Smooth muscle cell (in vitro differentiated cells): ENCODE measurements around the gene SUCLG2. TPM values are rescaled to one million over a fixed set of nuclear protein-coding genes. Genes with fewer than 3 reads are reported as not detected.

Experiments used
- DNase-seq: peaks from one replicate; lab custom pipeline; 2025; ENCODE audit not compliant: unreplicated experiment; lab: John Stamatoyannopoulos, UW
- H2AFZ ChIP-seq: fragments of 200-600 bp; sonication (generic); 2 replicates; pipeline ENCODE4 v1.6.0; 2016; ENCODE audit warnings: antibody characterized with exemption, low read depth, mild to moderate bottlenecking
- H3F3A ChIP-seq: fragments of 200-600 bp; sonication (generic); 2 replicates; pipeline ENCODE4 v1.6.0; 2017; ENCODE audit warnings: antibody characterized with exemption, low read depth
- H3K27ac ChIP-seq: fragments of 200-600 bp; sonication (generic); 2 replicates; pipeline ENCODE4 v1.5.1; 2016; ENCODE audit warnings: low read depth, mild to moderate bottlenecking
- H3K27me3 ChIP-seq: fragments of 200-600 bp; sonication (generic); 2 replicates; pipeline ENCODE4 v1.6.1; 2016; ENCODE audit warnings: low read depth, mild to moderate bottlenecking
- H3K36me3 ChIP-seq: fragments of 200-600 bp; sonication (generic); 2 replicates; pipeline ENCODE4 v1.5.1; 2016; ENCODE audit warnings: low read depth
- H3K4me1 ChIP-seq: fragments of 200-600 bp; sonication (generic); 2 replicates; pipeline ENCODE4 v1.5.1; 2016; ENCODE audit warnings: low read depth
- H3K4me2 ChIP-seq: fragments of 200-600 bp; sonication (generic); 2 replicates; pipeline ENCODE4 v1.6.0; 2016; ENCODE audit warnings: mild to moderate bottlenecking
- H3K4me3 ChIP-seq: fragments of 200-600 bp; sonication (generic); 2 replicates; pipeline ENCODE4 v1.5.1; 2016; ENCODE audit warnings: mild to moderate bottlenecking
- H3K79me2 ChIP-seq: fragments of 200-600 bp; sonication (generic); 2 replicates; pipeline ENCODE4 v1.6.0; 2016; ENCODE audit warnings: low read depth, mild to moderate bottlenecking
- H3K9ac ChIP-seq: fragments of 200-600 bp; sonication (generic); 2 replicates; pipeline ENCODE4 v1.6.0; 2016; ENCODE audit warnings: low read depth
- H3K9me3 ChIP-seq: fragments of 200-600 bp; sonication (generic); replicated peaks from 2 replicates; pipeline ENCODE4 v1.5.1; 2016; ENCODE audit warnings: low read depth
- H4K20me1 ChIP-seq: fragments of 200-600 bp; sonication (generic); 2 replicates; pipeline ENCODE4 v1.6.0; 2016; ENCODE audit warnings: low read depth
- WGBS: methylation state at CpG from one replicate; pipeline ENCODE4 v1.1.7; 2016; ENCODE audit warnings: low lambda C conversion rate; 5-methylcytosine and 5-hydroxymethylcytosine counted together
- polyA plus RNA-seq: library from polyadenylated mRNA; unstranded; fragments of >200 nt; fragmentation: Nextera tagmentation; extraction: Ambion mirVana; gene quantifications from 2 replicates; pipeline ENCODE4 v1.2.1, GENCODE V29; 2016
- total RNA-seq: library from RNA; depleted of rRNA; stranded (reverse); fragments of >200 nt; gene quantifications from 2 replicates; pipeline ENCODE4 v1.2.3, GENCODE V29; 2014
- TF ChIP-seq, protein P1 (sequence below): fragments of 200-600 bp; sonication (generic); IDR thresholded peaks from 2 replicates; pipeline ENCODE4 v1.5.1; 2017; ENCODE audit warnings: borderline replicate concordance, mild to moderate bottlenecking, antibody characterized with exemption; ENCODE audit not compliant: insufficient read depth, poor library complexity, severe bottlenecking

SUCLG2 gene
- total and polyA plus RNA-seq, 2 experiments from 2014 or later, result 40.3 to 45.4 TPM

DNA sequence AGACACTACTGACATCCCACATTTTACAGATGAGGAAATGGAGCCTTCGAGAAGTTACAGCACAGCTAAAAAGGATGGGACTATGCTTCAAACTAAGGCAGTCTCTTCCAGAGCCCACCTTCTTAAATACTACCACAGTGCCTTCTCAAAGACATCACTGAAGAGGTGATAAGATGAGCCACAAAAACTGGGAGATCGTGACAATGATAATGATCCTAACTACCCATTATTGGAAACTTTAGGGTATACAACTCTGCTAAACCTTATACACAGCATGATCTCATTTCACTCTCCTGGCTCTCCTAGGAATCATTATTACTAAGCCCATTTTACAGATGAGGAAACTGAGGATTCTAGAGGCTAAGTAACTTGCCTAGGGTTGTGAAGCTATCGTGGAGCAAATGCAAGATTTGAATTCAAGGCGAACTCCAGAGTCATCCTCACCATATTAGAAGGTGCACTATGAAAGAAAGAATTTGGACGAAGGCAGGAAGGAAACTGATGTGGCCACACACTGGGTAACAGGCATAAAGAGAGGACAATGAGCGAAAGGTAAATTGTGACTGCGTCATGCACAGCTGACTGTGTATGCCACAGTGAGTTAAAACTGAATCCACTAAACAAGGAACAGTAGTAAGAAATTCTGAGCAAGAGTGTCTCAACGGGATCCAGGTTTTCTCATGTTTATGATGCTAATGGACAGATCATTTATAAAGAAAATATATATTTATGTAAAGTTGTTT lies 55.4 kb downstream of the SUCLG2 start:
- H3K36me3 ChIP-seq, result no peaks in the 10 kb centered on the region
- no peaks in the 10 kb centered on the region for H3F3A ChIP-seq
- H3K4me3 ChIP-seq, result no peak overlapping the region
- H3K4me2 ChIP-seq, result no peak overlapping the region
- H3K9me3 ChIP-seq, result no peaks in the 10 kb centered on the region
- WGBS, result 98% methylated on average over 8 of the region's 8 CpGs
- TF ChIP-seq, protein P1, sequence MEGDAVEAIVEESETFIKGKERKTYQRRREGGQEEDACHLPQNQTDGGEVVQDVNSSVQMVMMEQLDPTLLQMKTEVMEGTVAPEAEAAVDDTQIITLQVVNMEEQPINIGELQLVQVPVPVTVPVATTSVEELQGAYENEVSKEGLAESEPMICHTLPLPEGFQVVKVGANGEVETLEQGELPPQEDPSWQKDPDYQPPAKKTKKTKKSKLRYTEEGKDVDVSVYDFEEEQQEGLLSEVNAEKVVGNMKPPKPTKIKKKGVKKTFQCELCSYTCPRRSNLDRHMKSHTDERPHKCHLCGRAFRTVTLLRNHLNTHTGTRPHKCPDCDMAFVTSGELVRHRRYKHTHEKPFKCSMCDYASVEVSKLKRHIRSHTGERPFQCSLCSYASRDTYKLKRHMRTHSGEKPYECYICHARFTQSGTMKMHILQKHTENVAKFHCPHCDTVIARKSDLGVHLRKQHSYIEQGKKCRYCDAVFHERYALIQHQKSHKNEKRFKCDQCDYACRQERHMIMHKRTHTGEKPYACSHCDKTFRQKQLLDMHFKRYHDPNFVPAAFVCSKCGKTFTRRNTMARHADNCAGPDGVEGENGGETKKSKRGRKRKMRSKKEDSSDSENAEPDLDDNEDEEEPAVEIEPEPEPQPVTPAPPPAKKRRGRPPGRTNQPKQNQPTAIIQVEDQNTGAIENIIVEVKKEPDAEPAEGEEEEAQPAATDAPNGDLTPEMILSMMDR, result no peak
- no peak for DNase-seq
- H3K27ac ChIP-seq, result no peak overlapping the region
- no peak overlapping the region for H3K9ac ChIP-seq
- H3K4me1 ChIP-seq, result no peaks in the 10 kb centered on the region
- H3K79me2 ChIP-seq, result no peaks in the 10 kb centered on the region
- peaks cover 6% of the 10 kb centered on the region for H4K20me1 ChIP-seq
- H2AFZ ChIP-seq, result no peak overlapping the region
- H3K27me3 ChIP-seq, result no peaks in the 10 kb centered on the region

DNA sequence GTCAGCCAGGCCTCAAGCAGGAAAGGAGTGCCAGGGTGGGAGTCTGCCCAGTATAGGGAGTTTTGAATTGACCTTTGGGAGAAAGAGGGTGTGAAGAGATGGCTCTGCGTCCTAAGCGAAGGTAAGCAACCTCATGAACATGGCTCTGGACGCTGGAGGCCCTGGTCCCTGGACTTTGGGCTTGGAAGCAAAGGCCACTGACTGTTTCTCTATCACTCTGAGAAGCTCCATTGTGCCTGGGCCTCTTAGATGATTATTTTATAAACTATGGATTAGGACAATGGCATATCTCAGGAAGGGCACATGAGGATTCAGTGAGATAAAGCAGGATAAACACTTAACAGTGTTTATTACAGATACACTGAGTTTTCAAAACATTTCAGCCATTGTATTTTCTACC lies 59.0 kb downstream of the SUCLG2 start:
- no peak overlapping the region for H3K4me3 ChIP-seq
- H2AFZ ChIP-seq, result no peak overlapping the region
- no peaks in the 10 kb centered on the region for H3K4me1 ChIP-seq
- peaks cover 5% of the 10 kb centered on the region for H3K79me2 ChIP-seq
- no peaks in the 10 kb centered on the region for H3F3A ChIP-seq
- H3K27me3 ChIP-seq, result no peaks in the 10 kb centered on the region
- H3K27ac ChIP-seq, result no peak overlapping the region
- H4K20me1 ChIP-seq, result peaks cover 17% of the 10 kb centered on the region
- no peaks in the 10 kb centered on the region for H3K36me3 ChIP-seq
- no peak for DNase-seq
- no peak overlapping the region for H3K4me2 ChIP-seq
- no peak overlapping the region for H3K9ac ChIP-seq
- no peaks in the 10 kb centered on the region for H3K9me3 ChIP-seq
- TF ChIP-seq, protein P1, result no peak
- WGBS, result 97% methylated on average over 3 of the region's 3 CpGs

DNA sequence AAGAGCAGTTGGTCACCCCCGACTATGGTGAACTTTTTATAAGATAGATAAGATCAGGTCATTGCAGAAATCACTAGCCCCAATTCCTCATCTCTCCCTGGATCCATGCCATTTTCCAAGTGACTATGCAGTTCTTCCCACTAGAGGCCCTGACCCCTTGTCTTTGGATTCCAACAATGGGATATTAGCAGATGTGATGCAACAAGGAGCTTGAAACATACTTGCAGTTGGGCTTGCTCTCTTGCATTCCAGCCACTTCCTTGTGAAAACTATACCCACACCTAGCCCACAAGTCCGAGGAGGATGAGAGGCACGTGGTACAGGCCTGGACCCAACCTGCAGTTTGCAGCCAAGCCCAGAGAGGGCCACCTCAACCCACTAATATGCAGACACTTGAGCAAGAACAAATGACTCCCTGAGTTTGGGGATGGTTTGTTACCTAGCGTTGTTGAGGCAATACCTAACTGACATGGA lies 60.6 kb downstream of the SUCLG2 start:
- Histone ChIP-seq H3K9me3 (no peaks in the 10 kb centered on the region), H3K36me3 (no peaks in the 10 kb centered on the region), H3K9ac (no peak overlapping the region), H3K4me2 (no peak overlapping the region), H3K4me1 (no peaks in the 10 kb centered on the region), H2AFZ (no peak overlapping the region), H4K20me1 (peaks cover 19% of the 10 kb centered on the region), H3K27ac (no peak overlapping the region), H3K4me3 (no peak overlapping the region), H3K27me3 (no peaks in the 10 kb centered on the region), H3F3A (no peaks in the 10 kb centered on the region), H3K79me2 (peaks cover 9% of the 10 kb centered on the region)
- TF ChIP-seq, protein P1, result no peak
- no peak for DNase-seq
- 75% methylated on average over 4 of the region's 4 CpGs for WGBS

DNA sequence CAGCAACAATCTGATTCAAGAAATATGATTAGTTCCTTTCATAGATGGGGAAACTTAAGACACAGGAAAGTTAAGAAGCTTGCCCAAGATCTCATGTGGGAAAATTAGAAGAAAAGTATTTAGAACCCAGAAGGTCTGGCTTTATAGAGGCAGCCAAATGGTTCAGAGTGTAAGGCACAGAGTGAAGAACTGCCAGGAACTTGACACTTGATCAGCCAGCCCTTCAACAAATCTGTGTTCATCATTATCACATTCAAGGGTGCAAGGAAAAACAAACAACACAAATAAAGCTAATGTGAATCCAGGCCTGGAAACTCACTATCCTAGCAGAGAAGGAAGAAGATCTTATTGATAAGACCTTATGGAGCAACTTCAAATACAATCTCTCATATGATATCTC lies 62.4 kb downstream of the SUCLG2 start:
- Histone ChIP-seq H3K79me2 (peaks cover 9% of the 10 kb centered on the region), H3K36me3 (no peaks in the 10 kb centered on the region), H3K27me3 (no peaks in the 10 kb centered on the region), H2AFZ (no peak overlapping the region), H3K4me3 (no peak overlapping the region), H3F3A (no peaks in the 10 kb centered on the region), H3K4me1 (no peaks in the 10 kb centered on the region), H3K4me2 (no peak overlapping the region), H4K20me1 (peaks cover 20% of the 10 kb centered on the region), H3K9me3 (no peaks in the 10 kb centered on the region), H3K9ac (no peak overlapping the region), H3K27ac (no peak overlapping the region)
- TF ChIP-seq, protein P1, result no peak
- DNase-seq, result no peak
